Vagina (tissue), 2 donors: ENCODE measurements around the gene SULF2.

Source experiments
- CTCF ChIP-seq, 3 experiments: fragments of 450-650 bp in 2 of 3; fragments of 200-600 bp in 1 of 3; sonication (generic) in 1 of 3; IDR thresholded peaks; one replicate each; pipeline ENCODE4 v1.5.1; 2017 to 2019; ENCODE audit warnings: antibody characterized with exemption in 3 of 3, mild to moderate bottlenecking in 2 of 3, moderate library complexity in 2 of 3
- POLR2A ChIP-seq, 2 donors: fragments of 450-650 bp; IDR thresholded peaks; one replicate each; pipeline ENCODE4 v1.6.1; 2017; ENCODE audit warnings: antibody characterized with exemption in 2 of 2, mild to moderate bottlenecking in 2 of 2, moderate library complexity in 2 of 2

- TF ChIP-seq POLR2A (IDR thresholded peaks at IDR 0.05) (no peak), CTCF (IDR thresholded peaks at IDR 0.05) (no peak)
These were observed 114.4 kb downstream of the SULF2 start for GRCh38 chr20:47670913-47671312.
